HG03354 (cell line): ENCODE measurements around the gene TIPARP.
"Not testable (repeated sequence)": the region's sequence is repeated elsewhere in the genome, so short reads cannot be mapped to it uniquely, and the experiment has no call there.

Source experiments
- ATAC-seq: cut with Tn5 transposase; IDR thresholded peaks from one replicate; pipeline ENCODE4 v1.9.1; 2021; ENCODE audit warnings: mild to moderate bottlenecking; ENCODE audit not compliant: unreplicated experiment, poor library complexity, severe bottlenecking

The TIPARP gene

DNA sequence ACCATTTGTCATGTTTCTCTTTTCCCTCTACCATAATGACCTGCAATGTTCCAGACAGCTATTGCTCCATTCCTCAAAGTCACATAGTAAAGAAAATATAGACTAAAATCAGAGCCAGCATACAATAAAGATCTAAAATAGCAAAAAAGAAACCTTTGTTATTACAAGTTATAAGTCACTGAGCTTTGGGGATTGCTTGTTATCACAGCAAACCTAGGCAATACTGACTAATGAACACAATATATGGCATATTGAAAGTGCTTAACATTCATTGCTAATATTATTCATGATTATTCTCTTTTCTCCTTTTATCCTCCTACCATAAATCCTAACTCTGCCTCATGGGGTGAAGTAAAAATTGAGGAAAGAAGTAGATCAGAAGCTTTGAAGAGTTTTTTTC is 27.4 kb upstream of the TIPARP start:
- no peak for ATAC-seq

DNA sequence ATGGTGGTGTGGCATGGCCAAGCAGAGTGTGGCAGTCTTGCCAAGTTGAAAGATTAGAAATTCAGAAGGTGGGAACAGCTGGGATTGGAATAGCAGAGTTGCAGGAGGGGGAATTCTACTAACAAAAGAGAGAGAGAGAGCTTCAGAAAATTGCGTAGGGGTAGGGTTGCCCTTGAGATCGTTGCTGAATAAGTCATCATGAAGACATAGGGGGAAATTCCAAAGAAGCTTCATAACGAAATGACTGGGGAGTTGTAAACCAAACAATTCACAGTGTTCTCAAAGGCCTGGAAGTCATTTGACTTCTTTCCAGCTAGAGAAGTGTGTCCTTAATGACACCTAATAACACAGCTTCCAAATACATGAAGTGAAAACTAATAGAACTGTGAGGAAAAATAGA is 26.3 kb upstream of the TIPARP start:
- no peak for ATAC-seq

- ATAC-seq: no peak
Observed at GRCh38 chr3:156649681-156650080, 24.7 kb upstream of the TIPARP start.

- not testable (repeated sequence) for ATAC-seq
Observed at GRCh38 chr3:156652661-156653060, 21.7 kb upstream of the TIPARP start.

DNA sequence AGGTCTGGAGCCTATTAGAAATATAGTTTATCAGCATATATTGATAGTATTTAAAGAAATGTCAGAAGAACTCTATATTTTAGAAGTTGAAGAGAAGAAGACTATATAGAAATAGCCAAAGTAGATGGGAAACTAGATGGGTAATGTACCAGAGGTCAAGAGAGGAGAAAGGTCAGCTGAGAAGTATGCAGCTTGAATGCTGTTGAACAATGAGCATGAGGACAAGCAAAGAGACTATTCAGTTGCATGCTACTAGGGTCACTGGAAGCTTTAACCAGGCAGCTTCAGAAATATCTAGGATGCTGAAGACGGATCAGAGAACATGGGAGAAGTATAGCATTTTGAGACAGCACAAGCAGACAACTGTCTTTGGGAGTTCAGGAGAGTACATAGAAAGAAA is 19.6 kb upstream of the TIPARP start:
- no peak for ATAC-seq

DNA sequence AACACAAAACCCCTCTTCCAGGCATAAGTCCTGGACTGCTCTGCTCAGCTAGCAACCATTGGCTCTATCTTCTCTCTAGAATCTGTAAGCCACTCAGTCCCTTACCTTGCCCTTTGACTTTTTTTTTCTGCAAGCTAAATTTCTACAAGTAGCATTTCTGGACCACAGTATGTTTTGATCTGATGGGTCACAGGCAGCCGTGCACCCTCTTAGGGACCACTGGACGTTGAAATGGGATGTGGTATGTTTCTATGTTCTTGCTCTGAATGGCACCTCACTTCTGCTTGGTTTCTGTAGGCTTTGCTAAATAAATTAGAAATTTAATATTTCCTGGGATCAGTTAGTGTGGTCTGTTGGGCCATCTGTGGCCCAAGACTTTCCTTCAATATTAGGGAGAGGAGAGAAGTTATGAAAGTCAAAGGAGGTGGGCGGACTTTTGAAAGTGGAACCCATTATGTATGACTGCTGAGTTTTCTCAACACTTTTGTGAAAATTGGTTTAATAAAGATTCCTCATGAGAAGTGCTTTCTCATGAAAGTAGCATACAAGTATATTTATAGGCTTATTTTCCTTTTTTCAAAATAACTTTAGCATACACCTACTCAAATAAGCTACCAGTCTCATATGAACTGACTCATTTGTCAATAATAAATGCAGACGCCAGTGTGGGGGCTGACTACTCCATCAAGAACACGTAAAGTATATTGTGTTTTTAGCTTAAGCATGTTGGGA is 18.4 kb upstream of the TIPARP start:
- ATAC-seq: no peak

DNA sequence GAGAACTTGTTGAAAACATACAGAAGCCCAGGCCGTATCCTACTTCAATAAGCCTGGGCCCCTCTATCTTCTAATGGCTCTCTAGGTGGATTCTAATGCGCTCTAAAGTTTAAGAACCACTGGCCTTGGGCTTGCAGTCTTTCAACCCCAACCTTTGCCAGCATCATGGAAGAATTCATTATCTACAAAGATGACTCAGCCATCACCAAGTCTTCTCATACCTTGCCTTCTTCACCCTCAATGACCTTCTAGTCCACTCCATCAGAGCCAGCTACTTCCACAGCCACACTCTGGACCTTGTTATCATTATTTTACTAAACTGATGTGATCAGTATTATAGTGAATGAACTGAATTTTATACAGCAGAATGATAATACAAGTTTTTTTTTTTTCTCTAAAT is 16.9 kb upstream of the TIPARP start:
- no peak for ATAC-seq

DNA sequence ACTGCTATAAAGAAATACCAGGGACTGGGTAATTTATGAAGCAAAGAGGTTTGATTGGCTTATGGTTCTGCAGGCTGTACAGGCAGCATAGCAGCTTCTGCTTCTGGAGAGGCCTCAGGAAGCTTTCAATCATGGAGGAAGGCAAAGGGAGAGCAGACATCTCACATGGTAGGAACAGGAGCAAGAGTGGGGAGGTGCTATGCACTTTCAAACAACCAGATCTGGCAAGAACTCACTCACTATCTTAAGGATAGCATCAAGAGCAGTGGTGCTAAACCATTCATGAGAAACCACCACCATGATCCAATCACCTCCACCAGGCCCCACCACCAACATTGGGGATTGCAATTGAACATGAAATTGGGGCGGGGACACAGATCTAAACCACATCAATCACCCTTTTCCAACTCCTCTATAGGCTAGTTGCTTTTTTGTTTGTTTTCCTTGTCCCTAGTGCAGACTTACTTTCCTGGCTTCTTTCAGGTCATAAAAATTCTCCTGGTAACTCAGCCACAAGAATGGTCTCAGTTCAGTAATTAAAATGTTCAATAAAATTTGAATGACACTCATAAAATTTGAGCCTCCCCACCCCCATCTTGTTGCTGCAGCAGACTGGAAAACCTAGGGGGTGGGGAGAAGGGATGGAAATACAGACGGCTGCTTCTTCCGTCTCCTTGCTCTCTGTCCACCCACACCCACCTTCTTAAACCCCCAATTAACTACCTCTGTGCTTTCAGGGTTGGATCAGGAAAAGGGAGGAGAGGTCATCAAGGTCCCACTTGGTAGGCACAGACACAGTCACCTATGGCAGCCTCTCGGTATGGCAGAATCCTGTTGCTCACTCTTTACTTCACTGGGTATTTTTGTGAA is 16.3 kb upstream of the TIPARP start:
- ATAC-seq: no peak

GRCh38 chr3:156658732-156659090 is 15.7 kb upstream of the TIPARP start:
- ATAC-seq: no peak

DNA sequence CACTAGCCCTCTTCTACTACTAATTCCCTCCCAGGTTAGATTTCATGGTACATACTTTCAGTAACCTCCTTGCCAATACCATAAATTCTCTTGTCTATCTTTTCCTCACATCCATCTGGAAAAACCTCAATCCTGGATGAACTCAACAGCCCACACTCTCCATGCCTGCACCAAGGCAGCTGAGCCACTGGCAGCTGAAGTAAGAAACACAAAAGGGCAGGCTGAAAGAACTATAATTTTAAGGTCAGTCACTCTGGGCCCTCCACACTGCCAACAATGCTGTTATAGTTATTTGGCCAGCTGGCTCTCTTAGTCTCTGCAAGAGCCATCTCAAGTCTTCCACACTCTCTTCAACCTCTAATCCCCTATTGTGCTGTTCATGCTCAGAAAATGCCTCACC is 15.1 kb upstream of the TIPARP start:
- ATAC-seq: no peak

DNA sequence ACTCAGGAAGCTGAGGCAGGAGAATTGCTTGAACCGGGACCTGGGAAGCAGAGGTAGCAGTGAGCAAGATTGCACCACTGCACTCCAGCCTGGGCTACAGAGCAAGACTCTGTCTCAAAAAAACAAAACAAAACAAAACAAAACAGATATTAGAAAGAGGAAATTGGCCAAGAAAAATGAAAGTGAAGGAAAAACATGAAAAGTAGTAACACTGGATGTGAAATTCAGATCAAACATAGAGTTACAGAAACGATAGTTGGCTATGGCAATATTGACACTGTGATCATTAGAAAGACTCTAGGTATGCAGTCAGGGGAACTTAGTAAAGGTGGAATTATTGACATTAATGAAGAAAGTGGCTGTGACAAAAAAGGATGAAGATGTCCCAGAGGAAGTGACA is 13.2 kb upstream of the TIPARP start:
- ATAC-seq: peak; percentile 29

- ATAC-seq: peak; percentile 20
Observed at GRCh38 chr3:156664011-156664830, 10.2 kb upstream of the TIPARP start.

DNA sequence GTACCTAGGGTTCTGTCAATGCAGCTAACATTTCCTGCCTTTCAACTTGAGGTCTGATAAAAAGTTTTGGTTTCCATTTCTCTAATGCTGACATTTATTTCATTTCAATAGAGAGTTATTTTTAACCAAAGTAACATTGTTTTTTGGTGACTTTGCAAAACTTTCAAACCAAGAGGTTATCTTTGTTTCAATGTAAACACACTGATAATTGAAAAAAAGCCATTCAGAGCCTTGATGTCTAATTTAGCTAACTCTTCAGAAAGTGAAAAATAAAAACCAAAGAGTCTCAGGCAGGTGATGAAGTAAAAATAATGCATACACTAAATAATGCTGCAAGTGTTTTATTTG is 9.6 kb upstream of the TIPARP start:
- peak; percentile 85 for ATAC-seq

GRCh38 chr3:156665291-156665690 is 9.1 kb upstream of the TIPARP start:
- peak; percentile 2 for ATAC-seq

GRCh38 chr3:156666073-156666472 is 8.3 kb upstream of the TIPARP start:
- no peak for ATAC-seq

GRCh38 chr3:156668073-156668763 is 6.2 kb upstream of the TIPARP start:
- ATAC-seq: no peak

DNA sequence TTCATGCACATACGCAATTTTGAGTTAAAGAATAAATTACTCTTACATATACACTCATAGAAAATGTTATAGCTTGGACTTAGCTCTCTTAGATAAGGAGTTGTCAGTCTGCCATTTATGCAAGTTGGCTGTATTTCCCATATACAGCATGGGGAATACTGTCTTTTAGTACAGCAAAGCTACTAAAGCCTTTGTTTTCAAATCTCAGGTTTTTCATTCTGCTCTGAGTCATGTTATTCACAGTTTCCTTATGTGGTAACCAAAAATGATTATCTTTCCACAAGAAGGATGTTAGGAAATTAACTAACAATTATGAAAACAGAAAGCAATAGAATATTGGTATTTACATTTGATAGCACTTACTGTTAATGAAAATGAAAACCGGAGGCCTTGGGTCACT is 4.3 kb upstream of the TIPARP start:
- ATAC-seq: no peak

DNA sequence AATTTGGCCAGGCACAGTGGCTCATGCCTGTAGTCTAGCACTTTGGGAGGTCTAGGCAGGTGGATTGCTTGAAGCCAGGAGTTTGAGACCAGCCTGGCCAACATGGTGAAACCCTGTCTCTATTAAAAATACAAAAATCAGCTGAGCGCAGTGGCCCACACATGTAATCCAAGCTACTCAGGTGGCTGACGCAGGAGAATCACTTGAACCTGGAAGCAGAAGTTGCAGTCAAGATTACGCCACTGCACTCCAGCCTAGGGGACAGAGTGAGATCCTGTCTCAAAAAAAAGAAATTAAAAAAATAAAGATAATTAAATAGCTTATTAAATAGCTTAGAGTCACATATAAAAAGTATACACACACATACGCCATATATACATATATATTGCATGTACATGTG is 3.7 kb upstream of the TIPARP start:
- ATAC-seq: no peak

GRCh38 chr3:156673732-156674045 is 701 bp upstream of the TIPARP start:
- no peak for ATAC-seq
